Measurements from ENCODE around the gene CDIPT. TPM values are rescaled to one million over a fixed set of nuclear protein-coding genes. Genes with fewer than 3 reads are reported as not detected.
A peak's percentile ranks its signal among the peaks of the same experiment; 100 is the strongest.

The CDIPT gene
- total and polyA plus RNA-seq, 2 of the 13 experiments (the other 11 are each of a cell fraction or from before 2014, with no cell fraction given) = 54.9 to 97.5 TPM

DNA sequence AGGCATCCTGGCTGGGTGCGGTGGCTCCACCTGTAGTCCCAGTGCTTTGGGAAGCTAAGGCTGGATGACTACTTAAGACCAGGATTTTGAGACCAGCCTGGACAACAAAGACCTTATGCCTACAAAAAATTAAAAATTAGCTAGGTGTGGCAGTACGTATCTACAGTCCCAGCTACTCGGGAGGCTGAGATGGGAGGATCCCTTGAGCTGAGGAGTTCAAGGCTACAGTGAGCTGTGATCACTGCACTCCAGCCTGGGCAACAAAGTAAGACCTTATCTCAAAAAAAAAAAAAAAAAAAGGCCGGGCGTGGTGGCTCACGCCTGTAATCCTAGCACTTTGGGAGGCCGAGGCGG, 36.7 kb downstream of the CDIPT start:
- ChIA-PET POLR2A (interaction anchor here (0.7 to 6.6 kb wide), 14 partner anchors 7 to 152 kb away, joined by 3 to 145 read pairs (median 4); partner anchors contain the start of genes CDIPT, MAZ, MVP and PAGR1), CTCF (ENCODE audit: low intra/inter-chr PET ratio, low total read pairs) (no interaction called here)
- Histone ChIP-seq H3K4me1 (ENCODE audit: insufficient read depth, low read length) (peaks cover 93% of the 10 kb centered on the region), H3K27me3 (ENCODE audit: control insufficient read depth in 1 of 2, insufficient read depth in 2 of 2, low read length in 2 of 2) (no peaks in the 10 kb centered on the region), H3K79me2 (ENCODE audit: insufficient read depth, low read length) (peaks cover 7% of the 10 kb centered on the region), H4K20me1 (ENCODE audit: insufficient read depth, low read length) (no peaks in the 10 kb centered on the region), H3K9me3 (ENCODE audit: low read length) (no peaks in the 10 kb centered on the region), H3K27ac (ENCODE audit: extremely low read length, insufficient read depth, low read length) (peak overlapping the region; percentile 16), H3K36me3 (replicated peaks in 1 of 2; ENCODE audit: control insufficient read depth in 1 of 2, insufficient read depth in 2 of 2, low read length in 2 of 2) (no peaks in the 10 kb centered on the region), H3K4me3 (replicated peaks in 1 of 3; ENCODE audit: insufficient read depth in 1 of 3, low read depth in 2 of 3, low read length in 3 of 3) (no peak overlapping the region), H2AFZ (ENCODE audit: low read length) (no peak overlapping the region), H3K4me2 (ENCODE audit: low read depth, low read length) (peak overlapping the region; percentile 38), H3K9ac (ENCODE audit: insufficient read depth, low read depth, low read length) (peak overlapping the region; percentile 6; the same call in 1 of the 2 replicates)
- no TSS peak for BruUV-seq (replicated peaks)
- FAIRE-seq = peak; percentile 26
- ATAC-seq = peak; percentile 1; the same call in 2 of the 3 replicates
- TF ChIP-seq ZNF788 (CRISPR knock-in tag; IDR thresholded peaks at IDR 0.05; ENCODE audit: borderline replicate concordance) (0 out of 2 replicates have a peak, but pooled peaks have one; percentile 36), FOXA3 (CRISPR knock-in tag; IDR thresholded peaks at IDR 0.05) (no peak), ZNF605 (CRISPR knock-in tag; IDR thresholded peaks at IDR 0.05) (0 out of 2 replicates have a peak, but pooled peaks have one; percentile 18), ZNF160 (CRISPR knock-in tag; IDR thresholded peaks at IDR 0.05) (no peak), MAF1 (CRISPR knock-in tag; IDR thresholded peaks at IDR 0.05; ENCODE audit: borderline replicate concordance) (no peak), ZNF432 (CRISPR knock-in tag; IDR thresholded peaks at IDR 0.05; ENCODE audit: borderline replicate concordance) (no peak), ZNF121 (CRISPR knock-in tag; IDR thresholded peaks at IDR 0.05) (0 out of 2 replicates have a peak, but pooled peaks have one; percentile 46), KDM2A (CRISPR knock-in tag; IDR thresholded peaks at IDR 0.05; ENCODE audit: borderline replicate concordance, low read depth) (0 out of 2 replicates have a peak, but pooled peaks have one; percentile 2), GABPB1 (CRISPR knock-in tag; IDR thresholded peaks at IDR 0.05) (no peak), ISX (CRISPR knock-in tag; conservative IDR thresholded peaks at IDR 0.05) (no peak), JARID2 (CRISPR knock-in tag; IDR thresholded peaks at IDR 0.05; ENCODE audit: insufficient replicate concordance) (no peak), ZNF547 (CRISPR knock-in tag; IDR thresholded peaks at IDR 0.05) (0 out of 2 replicates have a peak, but pooled peaks have one; percentile 12), CBX1 (IDR thresholded peaks at IDR 0.05; ENCODE audit: low read depth) (peak; percentile 40), XRCC5 (optimal IDR thresholded peaks at IDR 0.05; ENCODE audit: low read length) (peak; percentile 5), ZNF263 (CRISPR knock-in tag; IDR thresholded peaks at IDR 0.05) (peak; percentile 40; the same call in 1 of the 2 replicates)
- TF ChIP-seq, protein P1, sequence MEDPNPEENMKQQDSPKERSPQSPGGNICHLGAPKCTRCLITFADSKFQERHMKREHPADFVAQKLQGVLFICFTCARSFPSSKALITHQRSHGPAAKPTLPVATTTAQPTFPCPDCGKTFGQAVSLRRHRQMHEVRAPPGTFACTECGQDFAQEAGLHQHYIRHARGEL (CRISPR knock-in tag; IDR thresholded peaks at IDR 0.05) = no peak
- TF ChIP-seq, protein P2, sequence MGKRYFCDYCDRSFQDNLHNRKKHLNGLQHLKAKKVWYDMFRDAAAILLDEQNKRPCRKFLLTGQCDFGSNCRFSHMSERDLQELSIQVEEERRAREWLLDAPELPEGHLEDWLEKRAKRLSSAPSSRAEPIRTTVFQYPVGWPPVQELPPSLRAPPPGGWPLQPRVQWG (CRISPR knock-in tag; IDR thresholded peaks at IDR 0.05; ENCODE audit: borderline replicate concordance, low read depth) = no peak
- WGBS (ENCODE audit: low lambda C conversion rate) = 22% methylated on average over 8 of the region's 8 CpGs
- intact Hi-C loops (cut with micrococcal nuclease; ENCODE audit: unreplicated experiment) (loop anchor here (5.0 kb wide), 1 partner anchor 36 kb away; the partner anchor contains the start of gene CDIPT), in situ Hi-C loops (cut with HindIII; ENCODE audit: extremely low pct_ligation_motif_present, low pct_unique_long_range_greater_than_20kb) (no loop called here)
- DNase-seq (ENCODE audit: low spot score) = no peak
